Measurements from ENCODE around the gene TNS3.

The TNS3 gene

DNA sequence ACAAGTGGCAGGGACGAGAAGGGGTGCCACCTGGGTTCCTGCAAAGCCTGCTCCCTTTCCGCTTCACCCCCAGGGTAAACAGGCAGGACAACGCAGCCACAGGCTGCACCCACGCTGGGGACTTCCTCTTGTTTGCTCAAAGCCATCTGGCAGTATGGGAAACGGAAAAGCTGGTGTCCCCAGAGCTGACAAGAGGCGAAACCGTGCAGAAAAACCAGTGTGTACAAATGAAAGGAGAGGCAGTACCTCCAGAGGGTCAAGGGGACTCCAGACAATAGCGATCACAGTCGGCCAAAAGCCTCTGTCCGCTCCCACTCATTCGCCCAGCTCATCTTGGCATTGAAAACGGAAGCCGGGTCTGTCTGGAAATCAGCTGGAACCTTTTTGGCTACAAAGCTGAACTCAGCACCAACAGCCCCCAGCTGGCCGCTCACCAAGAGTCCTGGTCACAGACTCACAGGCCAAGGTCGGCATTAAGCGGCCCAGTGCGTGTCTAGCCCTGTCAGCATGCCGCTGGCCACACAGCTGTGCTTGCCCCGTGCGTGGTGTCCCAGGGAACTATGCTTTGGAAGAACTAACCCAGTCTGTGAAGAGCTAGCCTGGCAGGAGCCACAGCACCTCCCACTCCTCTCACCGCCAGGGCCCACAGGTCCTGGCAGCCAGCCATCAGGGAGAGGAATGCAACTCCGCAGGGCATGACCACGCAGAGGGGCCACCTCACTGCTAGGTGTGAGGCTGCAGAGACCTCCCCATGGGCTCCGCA is 10.4 kb downstream of the TNS3 start:
- H3K4me3 ChIP-seq (ENCODE audit: low read length): no peak overlapping the region
- no peak for DNase-seq (ENCODE audit: low read depth, low spot score)

DNA sequence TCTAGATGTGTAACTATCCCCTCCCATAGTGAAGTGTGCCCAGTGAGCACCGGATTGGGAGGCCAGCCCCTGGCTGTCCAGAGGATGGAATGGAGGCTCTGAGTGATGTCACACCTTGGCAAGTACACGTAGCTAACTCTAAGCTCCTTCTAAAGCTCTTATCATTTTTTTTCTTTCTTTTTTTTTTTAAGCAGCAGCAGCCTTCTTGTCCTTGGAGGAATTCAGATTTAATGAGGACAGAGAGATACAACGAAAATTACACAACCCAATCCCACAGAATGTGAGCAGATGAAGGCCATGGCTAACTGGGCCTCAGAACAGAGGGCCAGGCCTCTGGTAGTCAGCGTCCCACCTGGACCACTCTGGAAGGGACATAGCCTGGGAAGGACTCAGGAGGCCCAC is 11.3 kb downstream of the TNS3 start:
- no peak overlapping the region for H3K4me3 ChIP-seq (ENCODE audit: low read length)

DNA sequence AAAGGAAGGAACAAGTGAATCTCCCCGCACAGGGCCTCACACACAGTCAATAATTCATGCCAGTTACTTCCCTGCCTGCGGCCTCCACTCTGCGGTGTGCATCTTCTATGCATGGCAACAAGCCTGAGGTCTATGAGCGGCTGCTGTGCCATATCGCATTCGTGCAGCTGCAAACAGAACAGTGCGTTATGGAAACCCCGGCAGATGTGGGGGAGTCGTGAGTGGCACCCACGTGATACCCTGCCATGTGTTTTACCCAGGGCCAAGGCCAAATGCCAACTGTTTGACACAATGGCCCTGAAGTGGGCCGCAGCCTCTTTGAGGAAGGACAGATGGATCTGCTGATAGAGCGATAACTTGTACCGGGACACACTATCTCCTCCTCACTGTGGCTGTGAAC is 13.4 kb downstream of the TNS3 start:
- no peak for DNase-seq (ENCODE audit: low read depth, low spot score)

More for the DNA sequence above, 11.3 kb downstream of the TNS3 start:
- no peak for DNase-seq (ENCODE audit: low read depth, low spot score)

DNA sequence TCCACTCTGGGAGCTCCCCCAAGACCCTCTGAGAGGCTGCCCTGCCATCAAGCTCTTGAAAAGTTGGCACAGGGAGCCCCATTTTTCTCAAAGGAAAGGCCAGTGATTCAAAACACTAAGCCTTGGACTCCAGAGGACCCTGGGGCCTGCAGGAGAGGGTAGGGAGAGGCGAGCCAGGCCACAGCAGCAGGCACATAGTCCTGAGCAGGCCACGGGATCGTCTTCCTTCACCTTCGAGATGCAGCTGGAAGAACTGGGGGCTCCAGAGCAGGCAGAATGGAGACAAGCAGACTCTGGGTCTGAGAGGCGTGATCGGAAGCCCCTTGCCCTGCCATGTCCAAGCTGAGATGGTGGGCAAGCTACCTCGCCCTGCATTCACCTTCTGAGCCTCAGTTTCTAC is 13.9 kb downstream of the TNS3 start:
- no peak for DNase-seq (ENCODE audit: low read depth, low spot score)
- H3K4me3 ChIP-seq (ENCODE audit: low read length): no peak overlapping the region

More for the DNA sequence above, 13.4 kb downstream of the TNS3 start:
- no peak overlapping the region for H3K4me3 ChIP-seq (ENCODE audit: low read length)

DNA sequence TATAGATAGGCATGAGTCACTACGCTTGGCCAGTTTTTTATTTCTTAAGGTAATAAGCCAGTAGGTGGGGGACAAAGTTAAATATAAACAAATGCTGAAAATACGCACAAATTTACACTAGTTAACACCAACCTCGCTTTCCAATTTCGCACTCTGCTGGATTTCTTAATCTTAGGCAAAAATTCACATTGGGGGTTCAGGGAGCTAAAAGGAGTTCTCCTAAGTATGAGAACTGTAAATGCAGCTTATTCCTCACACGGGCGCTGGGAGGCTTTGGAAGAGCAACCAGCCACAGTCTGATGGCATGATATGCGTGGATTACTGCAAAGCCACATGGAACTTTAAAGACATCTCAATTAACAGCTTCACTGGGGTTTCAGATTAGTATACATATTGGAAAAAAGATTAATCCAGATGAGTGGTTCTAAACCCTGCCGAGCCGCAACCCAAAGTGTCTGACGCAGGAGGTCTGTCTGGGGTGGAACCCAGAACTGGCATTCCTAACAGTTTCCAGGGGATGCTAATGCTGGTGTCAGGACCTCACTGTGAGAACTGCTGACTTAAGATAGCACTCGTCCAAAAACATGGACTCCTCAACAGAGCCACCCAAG is 16.2 kb downstream of the TNS3 start:
- no peak for DNase-seq (ENCODE audit: low read depth, low spot score)
- H3K4me3 ChIP-seq (ENCODE audit: low read length): no peak overlapping the region

DNA sequence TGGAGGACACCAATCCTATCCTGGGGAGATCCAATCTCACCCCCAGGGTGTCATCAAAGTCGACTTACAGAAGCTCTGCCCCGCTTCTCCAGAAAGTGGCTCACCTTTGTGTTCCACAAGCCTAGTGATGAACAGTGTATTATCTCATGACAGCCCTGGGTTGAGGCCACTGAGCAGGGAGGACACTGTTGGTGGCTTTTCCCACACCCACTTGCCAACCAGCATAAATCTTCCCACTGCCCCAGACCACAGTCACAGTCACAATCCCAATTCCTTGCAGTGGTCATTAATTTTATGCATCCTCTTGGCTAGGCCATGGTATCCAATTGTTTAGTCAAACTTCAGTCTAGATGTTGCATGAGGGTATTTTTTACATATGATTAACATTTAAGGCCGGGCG is 18.4 kb downstream of the TNS3 start:
- DNase-seq (ENCODE audit: low read depth, low spot score): no peak
- no peak overlapping the region for H3K4me3 ChIP-seq (ENCODE audit: low read length)

DNA sequence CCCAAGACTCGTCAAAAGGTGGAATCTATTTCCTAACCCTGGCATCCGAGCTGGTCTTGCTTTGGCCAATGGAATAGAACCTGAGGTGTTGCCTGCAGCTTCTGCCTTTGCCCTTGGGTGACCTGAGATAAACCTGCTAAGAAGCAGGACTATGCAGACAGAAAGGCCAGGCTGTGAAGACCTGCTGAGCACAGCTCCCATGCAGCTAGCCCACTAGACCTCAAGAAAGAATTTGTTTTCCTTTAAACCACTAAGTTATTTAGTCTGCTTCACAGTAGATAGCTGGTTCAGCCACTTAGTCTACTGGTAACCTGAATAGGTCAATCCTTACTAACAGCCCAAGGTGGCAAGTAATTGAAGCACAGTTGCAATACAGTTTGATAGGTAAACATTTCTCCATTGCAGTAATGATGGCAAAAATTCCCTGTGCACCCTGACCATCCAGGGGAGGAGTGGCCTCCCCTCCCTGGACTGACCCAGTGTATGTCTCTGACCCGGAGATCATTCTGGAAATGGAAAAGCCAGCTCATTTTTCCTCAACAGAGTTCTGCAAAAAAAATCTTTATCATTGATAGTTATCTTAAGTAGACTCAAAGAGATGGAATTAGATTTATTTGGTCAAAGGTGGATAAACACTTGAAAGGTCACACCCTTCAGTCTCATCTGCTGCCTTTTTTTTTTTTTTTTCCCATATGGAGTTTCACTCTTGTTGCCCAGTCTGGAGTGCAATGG is 20.0 kb downstream of the TNS3 start:
- no peak for DNase-seq (ENCODE audit: low read depth, low spot score)
- H3K4me3 ChIP-seq (ENCODE audit: low read length): no peak overlapping the region

DNA sequence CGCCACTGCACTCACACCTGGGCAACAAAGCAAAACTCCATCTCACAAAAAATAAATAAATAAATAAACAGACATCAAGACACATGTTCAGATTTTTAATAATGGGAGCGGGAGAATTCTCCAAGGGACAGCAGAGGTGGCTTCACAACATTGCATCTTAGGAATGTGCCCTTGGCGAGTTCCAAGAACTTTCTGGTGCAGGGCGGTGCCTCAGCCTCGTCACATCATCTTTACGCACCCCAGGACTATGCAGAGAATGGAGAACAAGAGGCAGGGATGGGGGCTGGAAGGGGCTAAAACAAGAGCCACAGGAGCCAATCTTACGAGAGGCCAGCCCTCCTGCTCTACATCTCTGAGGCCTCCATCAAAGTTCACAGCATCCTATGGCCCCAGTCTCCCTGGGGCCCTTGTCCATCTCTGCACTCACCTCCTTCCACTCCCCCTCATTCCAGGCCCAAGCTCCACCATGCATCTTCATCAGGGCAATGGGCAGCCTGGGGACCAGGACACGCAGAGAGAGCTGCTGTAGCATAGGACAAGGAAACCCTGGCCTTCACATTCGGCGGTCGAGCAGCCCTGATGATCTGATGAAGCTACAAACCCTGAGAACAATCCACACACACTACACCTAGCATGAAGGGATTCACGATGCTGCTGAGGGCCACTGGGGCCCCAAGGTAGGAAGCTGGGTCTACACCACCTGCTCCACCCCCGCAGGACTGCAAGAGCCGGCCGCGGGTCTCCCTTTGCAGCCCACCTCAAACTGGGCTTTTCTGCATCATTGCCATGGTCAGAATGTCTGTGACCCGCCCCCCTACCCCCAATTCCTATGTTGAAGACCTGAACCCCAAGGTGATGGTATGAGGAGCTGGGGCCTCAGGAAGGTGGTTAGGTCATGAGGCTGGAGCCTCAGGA is 22.3 kb downstream of the TNS3 start:
- no peak overlapping the region for H3K4me3 ChIP-seq (ENCODE audit: low read length)
- DNase-seq (ENCODE audit: low read depth, low spot score): no peak

DNA sequence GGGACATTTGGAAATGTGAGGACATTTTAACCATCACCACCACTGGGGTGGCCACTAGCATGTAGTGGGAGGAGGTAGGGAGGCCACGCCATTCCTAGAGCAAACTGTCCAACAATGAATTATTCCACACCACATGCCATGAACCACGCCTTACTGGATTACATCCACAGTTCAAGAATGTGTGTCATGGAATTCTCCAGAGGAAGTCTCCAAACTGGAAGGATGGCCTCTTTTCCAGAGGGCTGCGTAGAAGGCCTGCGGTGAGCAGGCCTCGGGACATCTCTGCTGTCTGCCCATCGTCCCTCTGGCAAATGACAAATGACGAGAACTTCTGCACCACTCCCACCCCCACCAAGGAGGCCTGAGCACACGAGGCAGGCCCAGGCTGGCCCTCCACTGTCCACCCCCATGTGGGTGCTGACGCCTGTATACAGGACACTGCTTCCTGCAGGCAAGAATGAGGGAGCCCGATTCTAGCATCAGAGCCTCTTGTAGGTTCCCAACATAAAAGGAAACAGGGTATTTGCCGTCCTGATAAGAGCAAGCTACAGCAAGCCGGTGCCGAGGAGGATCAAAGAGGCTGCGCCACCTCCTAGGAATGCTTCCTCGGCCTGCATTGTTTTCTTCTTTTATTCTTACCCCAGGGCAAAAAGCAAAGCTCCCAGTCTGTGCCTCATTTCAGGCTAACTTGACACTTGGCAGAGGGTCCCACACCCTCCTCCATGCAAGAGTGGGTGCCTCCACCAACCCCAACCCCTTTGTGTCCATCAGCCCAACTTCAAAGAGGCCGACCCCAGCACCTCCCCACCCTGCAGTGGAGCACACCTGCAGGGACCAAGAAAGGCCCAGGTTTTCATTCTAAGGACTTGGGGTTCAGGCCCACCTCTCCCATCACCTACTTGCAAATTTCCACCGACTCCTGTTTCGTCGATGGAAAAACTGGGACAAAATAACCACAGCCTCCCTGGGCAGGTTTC is 23.9 kb downstream of the TNS3 start:
- no peak overlapping the region for H3K4me3 ChIP-seq (ENCODE audit: low read length)
- DNase-seq (ENCODE audit: low read depth, low spot score): no peak

DNA sequence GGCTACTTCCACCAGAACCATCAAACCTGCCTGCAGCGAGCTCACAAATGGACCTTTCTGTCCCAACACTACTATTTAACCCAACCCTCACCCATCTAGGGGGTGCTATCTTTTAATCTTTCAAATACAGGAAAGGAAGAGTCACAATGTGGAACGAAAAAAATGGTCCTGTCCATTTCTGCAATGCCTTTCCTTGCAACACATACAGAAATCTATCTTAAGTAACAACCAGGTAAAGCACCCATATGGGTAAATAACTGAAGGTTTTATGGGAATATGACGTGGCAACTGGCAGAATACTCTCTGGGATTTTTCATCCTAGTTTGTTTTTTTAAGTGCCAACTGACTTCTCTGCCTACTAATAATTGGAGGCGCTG is 24.6 kb downstream of the TNS3 start:
- H3K4me3 ChIP-seq (ENCODE audit: low read length): no peak overlapping the region

DNA sequence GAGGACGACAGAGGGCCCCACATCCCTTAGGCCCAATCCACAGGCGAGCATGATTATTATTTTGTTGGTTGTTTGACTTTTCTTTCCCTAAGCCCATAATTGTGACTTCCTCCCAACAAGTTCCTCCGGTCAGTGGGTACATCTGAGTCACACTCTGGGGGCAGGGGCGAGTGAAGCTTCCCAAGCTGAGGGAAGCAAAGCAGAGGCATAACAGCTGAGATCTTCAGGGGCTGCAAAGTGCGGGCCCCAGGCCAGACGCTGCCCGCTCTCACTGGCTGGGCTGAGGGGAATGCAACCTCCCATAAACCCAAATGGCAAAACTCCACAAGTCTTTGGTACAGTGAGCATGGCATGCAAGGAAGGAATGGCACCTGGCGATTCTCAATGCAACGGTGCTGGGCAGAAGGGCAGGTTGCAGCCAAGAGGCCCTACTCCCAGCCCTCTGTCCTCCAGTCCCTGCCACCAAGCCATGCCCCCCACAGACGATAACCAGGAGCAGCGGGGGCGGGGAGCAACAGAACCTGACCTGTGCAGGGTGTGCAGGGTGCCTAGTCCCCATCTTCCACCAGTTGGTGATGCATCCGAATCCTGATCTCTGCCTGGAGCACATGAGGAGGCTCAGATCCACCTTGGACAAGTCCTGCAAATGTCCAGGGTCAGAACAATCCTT is 25.3 kb downstream of the TNS3 start:
- no peak for DNase-seq (ENCODE audit: low read depth, low spot score)
- no peak overlapping the region for H3K4me3 ChIP-seq (ENCODE audit: low read length)

More for the DNA sequence above, 24.6 kb downstream of the TNS3 start:
- DNase-seq (ENCODE audit: low read depth, low spot score): no peak

DNA sequence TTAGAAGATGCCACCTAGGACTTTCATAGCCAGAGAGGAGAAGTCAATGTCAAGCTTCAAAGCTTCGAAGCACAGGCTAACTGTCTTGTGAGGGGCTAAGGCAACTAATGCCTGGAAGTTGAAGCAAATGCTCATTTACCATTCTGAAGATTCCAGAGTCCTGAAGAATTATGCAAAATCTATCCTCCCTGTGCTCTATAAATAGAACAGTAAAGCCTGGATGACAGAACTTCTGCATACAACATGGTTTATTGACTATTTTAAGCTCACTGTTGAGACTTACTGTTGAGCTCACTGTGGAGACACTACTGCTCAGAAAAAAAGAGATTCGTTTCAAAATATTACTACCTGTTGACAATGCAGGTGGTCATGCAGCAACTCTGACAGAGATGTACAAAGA is 28.6 kb downstream of the TNS3 start:
- no peak for DNase-seq (ENCODE audit: low read depth, low spot score)

DNA sequence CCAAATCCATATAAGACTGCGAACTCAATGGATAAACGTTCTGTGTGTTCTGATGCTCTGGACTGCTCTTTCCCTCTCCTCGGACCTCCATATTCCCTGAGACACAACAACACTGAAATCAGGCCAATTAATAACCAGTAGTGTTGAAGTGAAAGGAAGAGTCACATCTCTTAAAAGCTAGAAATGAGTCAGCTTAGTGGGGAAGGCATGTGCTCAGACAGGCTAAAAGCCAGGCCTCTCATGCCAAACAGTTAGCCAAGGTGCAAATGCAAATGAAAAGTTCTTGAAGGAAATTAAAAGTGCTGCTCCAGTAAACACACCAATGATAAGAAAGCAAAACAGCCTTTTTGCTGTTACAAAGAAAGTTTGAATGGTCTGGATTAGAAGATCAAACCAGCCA is 29.3 kb downstream of the TNS3 start:
- no peak overlapping the region for H3K4me3 ChIP-seq (ENCODE audit: low read length)
- DNase-seq (ENCODE audit: low read depth, low spot score): no peak

More for the DNA sequence above, 28.6 kb downstream of the TNS3 start:
- H3K4me3 ChIP-seq (ENCODE audit: low read length): no peak overlapping the region

DNA sequence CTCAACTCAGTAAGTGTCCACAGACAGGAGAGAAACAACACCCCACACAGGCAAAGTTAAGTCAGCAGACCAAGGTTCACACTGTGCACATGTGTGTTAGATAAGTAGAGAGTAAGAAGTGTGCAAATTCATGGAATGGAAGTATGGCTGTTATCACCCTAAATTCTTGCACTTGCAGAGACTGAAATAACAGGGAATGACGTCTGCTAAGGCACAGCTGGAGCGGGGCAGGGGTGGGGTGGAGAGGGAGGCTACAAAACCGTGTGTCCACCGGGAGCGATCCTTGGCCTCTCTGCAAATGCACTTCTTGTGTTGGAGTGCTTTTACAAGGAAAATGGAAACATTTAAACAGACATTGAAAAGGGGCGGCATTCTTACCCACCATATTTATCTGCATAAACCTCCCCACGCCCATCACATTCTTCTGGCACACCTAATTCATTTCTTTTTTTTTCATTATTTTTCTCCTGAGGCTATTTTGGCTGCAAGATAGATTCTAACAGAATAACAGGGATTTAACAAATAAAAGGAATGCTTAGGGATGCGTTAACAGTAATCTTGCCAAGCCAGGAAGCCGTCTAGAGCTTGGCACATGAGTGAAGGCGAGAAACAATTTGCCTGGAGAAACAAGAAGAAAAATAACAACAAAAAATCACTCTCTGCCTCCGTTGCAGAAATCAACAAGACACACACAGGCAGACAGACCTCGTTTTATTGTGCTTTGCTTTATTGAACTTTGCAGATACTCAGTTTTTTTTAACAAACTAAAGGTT is 30.1 kb downstream of the TNS3 start:
- no peak overlapping the region for H3K4me3 ChIP-seq (ENCODE audit: low read length)
- no peak for DNase-seq (ENCODE audit: low read depth, low spot score)

DNA sequence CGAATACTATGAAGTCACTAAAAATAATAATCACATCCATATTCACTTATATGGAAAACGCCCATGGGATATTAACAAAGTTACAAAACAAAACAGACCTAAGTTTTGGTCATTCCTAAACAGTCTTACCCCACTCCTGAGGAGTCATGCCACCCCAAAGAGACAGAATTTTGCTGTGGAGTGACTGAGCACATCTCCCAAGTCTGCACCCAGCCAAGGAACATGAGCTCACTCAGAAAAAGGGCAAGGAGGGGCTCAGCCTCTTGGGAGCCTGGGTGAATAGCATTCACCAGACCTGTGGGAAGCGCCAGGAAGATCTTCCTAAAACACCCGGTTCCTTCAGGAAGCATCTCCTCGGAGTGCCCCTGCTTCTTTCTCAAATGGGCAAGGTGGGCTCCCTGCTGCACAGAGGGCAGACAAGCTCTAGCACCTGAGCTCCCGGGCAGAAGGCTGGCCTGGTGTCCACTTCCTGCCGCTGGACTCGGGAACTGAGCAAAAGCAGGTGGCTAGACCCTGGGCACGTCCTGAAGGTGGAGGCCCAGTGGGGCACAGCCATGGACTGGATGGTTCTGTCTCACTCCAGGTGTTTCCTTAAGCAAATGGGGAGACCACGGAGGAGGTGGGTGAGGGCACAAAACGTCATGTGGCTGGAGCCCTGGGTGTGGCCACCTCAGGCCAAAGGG is 31.0 kb downstream of the TNS3 start:
- no peak overlapping the region for H3K4me3 ChIP-seq (ENCODE audit: low read length)
- DNase-seq (ENCODE audit: low read depth, low spot score): no peak

DNA sequence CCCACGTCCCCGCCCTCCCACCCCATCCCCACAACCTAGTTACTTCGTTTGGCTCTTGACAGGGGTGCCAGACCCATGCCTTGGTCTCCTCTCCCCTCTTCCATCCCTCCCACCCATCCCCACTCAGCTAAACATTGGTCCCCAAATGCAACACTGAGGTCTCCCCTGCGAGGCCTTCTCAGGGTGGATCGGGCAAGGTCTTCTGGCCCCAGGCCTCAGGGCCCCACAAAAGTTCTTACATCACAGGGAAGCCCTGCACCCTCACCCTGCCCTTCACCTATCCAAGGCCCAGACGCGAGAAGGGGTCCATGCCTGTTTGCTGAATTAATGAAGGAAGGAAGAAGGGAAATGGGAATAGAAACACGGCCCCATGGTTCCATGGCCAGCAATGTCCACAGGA is 32.0 kb downstream of the TNS3 start:
- no peak overlapping the region for H3K4me3 ChIP-seq (ENCODE audit: low read length)
- DNase-seq (ENCODE audit: low read depth, low spot score): no peak

DNA sequence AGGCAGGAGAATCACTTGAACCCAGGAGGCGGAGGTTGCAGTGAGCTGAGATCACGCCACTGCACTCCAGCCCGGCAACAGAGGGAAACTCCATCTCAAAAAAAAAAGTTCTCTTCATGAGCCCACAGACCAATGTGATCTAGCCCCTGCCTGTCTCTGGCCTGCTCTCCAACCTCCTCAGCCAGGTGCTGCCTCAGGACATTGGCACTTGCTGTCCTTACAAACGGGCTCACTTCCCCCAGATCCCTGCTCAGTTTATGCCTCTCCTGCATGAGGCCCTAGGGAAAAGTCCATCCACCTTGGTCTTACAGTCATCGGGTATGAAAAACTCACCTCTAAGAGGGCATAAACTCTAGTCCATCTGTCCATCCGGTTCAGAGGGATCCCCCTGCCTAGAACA is 32.5 kb downstream of the TNS3 start:
- DNase-seq (ENCODE audit: low read depth, low spot score): no peak
- no peak overlapping the region for H3K4me3 ChIP-seq (ENCODE audit: low read length)
